OCI-LY1 (cell line): Measurements from ENCODE around the gene MED22.
"Not testable (repeated sequence)": the region's sequence is repeated elsewhere in the genome, so short reads cannot be mapped to it uniquely, and the experiment has no call there.

Source experiments
- H2AFZ ChIP-seq: fragments of 200-600 bp; sonication (generic), shearing (Covaris generic); 2 replicates; pipeline ENCODE4 v1.6.0; 2014; ENCODE audit warnings: antibody characterized with exemption, mild to moderate bottlenecking, low read length
- H3F3A ChIP-seq: fragments of 200-600 bp; sonication (generic), shearing (Covaris generic); 2 replicates; pipeline ENCODE4 v1.6.0; 2014; ENCODE audit warnings: mild to moderate bottlenecking, antibody characterized with exemption, low read length, moderate library complexity; ENCODE audit not compliant: insufficient read depth
- H3K27ac ChIP-seq: fragments of 200-600 bp; sonication (generic); 2 replicates; pipeline ENCODE4 v1.5.1; 2014; ENCODE audit warnings: low read length, mixed run types, mild to moderate bottlenecking, low read depth; ENCODE audit not compliant: poor library complexity, severe bottlenecking
- H3K27me3 ChIP-seq: fragments of 200-600 bp; sonication (generic); 2 replicates; pipeline ENCODE4 v1.6.0; 2014; ENCODE audit warnings: antibody characterized with exemption, mild to moderate bottlenecking, low read length, moderate library complexity; ENCODE audit not compliant: insufficient read depth
- H3K36me3 ChIP-seq: fragments of 200-600 bp; sonication (generic); 2 replicates; pipeline ENCODE4 v1.6.1; 2014; ENCODE audit warnings: mild to moderate bottlenecking, antibody characterized with exemption, low read length, moderate library complexity, mixed read lengths; ENCODE audit not compliant: insufficient read depth
- H3K4me1 ChIP-seq: fragments of 200-600 bp; sonication (generic); 2 replicates; pipeline ENCODE4 v1.5.1; 2014; ENCODE audit warnings: mild to moderate bottlenecking, low read length, moderate library complexity; ENCODE audit not compliant: insufficient read depth, severe bottlenecking
- H3K4me2 ChIP-seq: fragments of 200-600 bp; sonication (generic), shearing (Covaris generic); 2 replicates; pipeline ENCODE4 v1.6.1; 2014; ENCODE audit warnings: low read length
- H3K4me3 ChIP-seq: fragments of 200-600 bp; sonication (generic); 2 replicates; pipeline ENCODE4 v1.5.1; 2014; ENCODE audit warnings: low read length, low read depth, mild to moderate bottlenecking, mixed read lengths; ENCODE audit not compliant: poor library complexity, severe bottlenecking
- H3K79me2 ChIP-seq: fragments of 200-600 bp; shearing (Covaris generic); 2 replicates; pipeline ENCODE4 v1.6.1; 2016; ENCODE audit warnings: mixed run types, low read length, mixed read lengths; ENCODE audit not compliant: insufficient read depth
- H3K9ac ChIP-seq: fragments of 200-600 bp; sonication (generic), shearing (Covaris generic); 2 replicates; pipeline ENCODE4 v1.6.1; 2014; ENCODE audit warnings: mild to moderate bottlenecking, low read length, mixed read lengths
- H3K9me2 ChIP-seq: fragments of 200-600 bp; sonication (generic), shearing (Covaris generic); 2 replicates; pipeline ENCODE4 v1.6.1; 2014; ENCODE audit warnings: low read depth, mild to moderate bottlenecking, low read length, mixed read lengths
- H3K9me3 ChIP-seq: fragments of 200-600 bp; shearing (Covaris generic); 2 replicates; pipeline ENCODE4 v1.6.1; 2014; ENCODE audit warnings: low read length, mixed read lengths
- H4K20me1 ChIP-seq: fragments of 200-600 bp; sonication (generic), shearing (Covaris generic); 2 replicates; pipeline ENCODE4 v1.6.0; 2016; ENCODE audit warnings: mild to moderate bottlenecking, low read length; ENCODE audit not compliant: insufficient read depth
- CTCF ChIP-seq: fragments of 200-600 bp; sonication (generic), shearing (Covaris generic); IDR thresholded peaks from 2 replicates; pipeline ENCODE4 v1.5.1; 2017; ENCODE audit warnings: mild to moderate bottlenecking, antibody characterized with exemption, low read length, moderate library complexity, mixed read lengths
- EZH2 ChIP-seq: fragments of 200-600 bp; sonication (generic), shearing (Covaris generic); IDR thresholded peaks from 2 replicates; pipeline ENCODE4 v1.8.0; 2017; ENCODE audit warnings: borderline replicate concordance, mixed run types, mild to moderate bottlenecking, antibody characterized with exemption, low read length, moderate library complexity, mixed read lengths

MED22 gene

GRCh38 chr9:133394687-133395271, 46.8 kb upstream of the MED22 start:
- no peaks in the 10 kb centered on the region; the same call in 1 of the 2 replicates for H3K36me3 ChIP-seq
- H3K9me2 ChIP-seq: no peaks in the 10 kb centered on the region
- H4K20me1 ChIP-seq: no peaks in the 10 kb centered on the region
- H3K4me1 ChIP-seq: no peaks in the 10 kb centered on the region
- H3K27ac ChIP-seq: no peak overlapping the region
- H3K4me3 ChIP-seq: no peak overlapping the region
- H2AFZ ChIP-seq: no peak overlapping the region
- H3K79me2 ChIP-seq: no peaks in the 10 kb centered on the region
- H3K27me3 ChIP-seq: peaks cover 11% of the 10 kb centered on the region
- H3K4me2 ChIP-seq: no peak overlapping the region
- H3K9me3 ChIP-seq: no peaks in the 10 kb centered on the region
- no peaks in the 10 kb centered on the region for H3F3A ChIP-seq
- no peak overlapping the region for H3K9ac ChIP-seq
- TF ChIP-seq CTCF (no peak), EZH2 (no peak)

- no peak overlapping the region for H3K4me2 ChIP-seq
- no peaks in the 10 kb centered on the region for H3K79me2 ChIP-seq
- H3K4me3 ChIP-seq: no peak overlapping the region
- peaks cover 11% of the 10 kb centered on the region for H3K27me3 ChIP-seq
- no peaks in the 10 kb centered on the region; the same call in 1 of the 2 replicates for H3K36me3 ChIP-seq
- H3K9me2 ChIP-seq: no peaks in the 10 kb centered on the region
- no peak overlapping the region for H2AFZ ChIP-seq
- no peaks in the 10 kb centered on the region for H3K4me1 ChIP-seq
- no peak overlapping the region for H3K27ac ChIP-seq
- H3K9me3 ChIP-seq: no peaks in the 10 kb centered on the region
- no peaks in the 10 kb centered on the region for H3F3A ChIP-seq
- TF ChIP-seq EZH2: no peak
- no peak for TF ChIP-seq CTCF
- H3K9ac ChIP-seq: no peak overlapping the region
- H4K20me1 ChIP-seq: no peaks in the 10 kb centered on the region
Measured at GRCh38 chr9:133393399-133393798, 45.5 kb upstream of the MED22 start.

- H3K27me3 ChIP-seq, H3K9ac ChIP-seq, H3F3A ChIP-seq, H3K4me2 ChIP-seq, H3K36me3 ChIP-seq, H3K9me3 ChIP-seq, H3K4me3 ChIP-seq, H2AFZ ChIP-seq, H3K4me1 ChIP-seq, H3K9me2 ChIP-seq, H3K27ac ChIP-seq, H4K20me1 ChIP-seq, H3K79me2 ChIP-seq: not testable (repeated sequence)
Measured at GRCh38 chr9:133392308-133392707, 44.4 kb upstream of the MED22 start.

- not testable (repeated sequence) for H3K79me2 ChIP-seq, H3K4me3 ChIP-seq, H3K27me3 ChIP-seq, H3K4me2 ChIP-seq, H3K9me2 ChIP-seq, H3F3A ChIP-seq, H2AFZ ChIP-seq, H3K4me1 ChIP-seq, H3K27ac ChIP-seq, H3K9ac ChIP-seq, H4K20me1 ChIP-seq, H3K36me3 ChIP-seq, H3K9me3 ChIP-seq
Measured at GRCh38 chr9:133391449-133391848, 43.5 kb upstream of the MED22 start.
